ENCODE data around the gene FAM83F. TPM values are rescaled to one million over a fixed set of nuclear protein-coding genes. Genes with fewer than 3 reads are reported as not detected.
A peak's percentile ranks its signal among the peaks of the same experiment; 100 is the strongest.

The FAM83F gene
- polyA plus RNA-seq, 1 donor (not counting 4 experiments of a cell fraction or from before 2014, with no cell fraction given), result 22.8 TPM

- Histone ChIP-seq H3K4me2 (ENCODE audit: control insufficient read depth, extremely low read depth, insufficient read depth, low read depth, low read length) (peak overlapping the region; percentile 70), H3K9ac (ENCODE audit: control insufficient read depth, extremely low read depth, insufficient read depth, low read length) (peak overlapping the region; percentile 92), H4K20me1 (ENCODE audit: control insufficient read depth, extremely low read depth, insufficient read depth, low read length) (peaks cover 7% of the 10 kb centered on the region), H3K4me3 (ENCODE audit: control insufficient read depth in 2 of 3, extremely low read depth in 1 of 3, insufficient read depth in 2 of 3, low read depth in 1 of 3, low read length in 3 of 3) (peak overlapping the region; percentile 19 to 31 (median 23)), H3K27me3 (ENCODE audit: control insufficient read depth, extremely low read depth, insufficient read depth, low read length) (no peaks in the 10 kb centered on the region), H3K27ac (ENCODE audit: control insufficient read depth, insufficient read depth, low read length) (peak overlapping the region; percentile 64), H3K9me3 (ENCODE audit: control insufficient read depth, low read depth, low read length) (no peaks in the 10 kb centered on the region), H3K4me1 (ENCODE audit: control insufficient read depth, extremely low read depth, insufficient read depth, low read length) (peaks cover 39% of the 10 kb centered on the region), H3K79me2 (ENCODE audit: control insufficient read depth, insufficient read depth, low read length) (peaks cover 40% of the 10 kb centered on the region), H2AFZ (ENCODE audit: control insufficient read depth, low read length) (no peak overlapping the region), H3K9me1 (ENCODE audit: control insufficient read depth, extremely low read depth, insufficient read depth, low read length) (peaks cover 4% of the 10 kb centered on the region), H3K36me3 (ENCODE audit: control insufficient read depth in 2 of 2, extremely low read depth in 1 of 2, insufficient read depth in 2 of 2, low read length in 2 of 2) (peaks cover under 1 to 15% of the 10 kb centered on the region in 2 experiments)
- dilution Hi-C loops (cut with MboI; ENCODE audit: extremely low pct_ligation_motif_present, low sequenced_read_pairs), result no loop called here
- DNase-seq (ENCODE audit: low read depth, low spot score), result no peak
- peak; percentile 61 for FAIRE-seq
- no peak for TF ChIP-seq CTCF (optimal IDR thresholded peaks at IDR 0.05 in 1 of 3, IDR thresholded peaks at IDR 0.05 in 1 of 3, conservative IDR thresholded peaks at IDR 0.05 in 1 of 3; ENCODE audit: extremely low read depth in 1 of 3, insufficient read depth in 2 of 3, low read length in 3 of 3)
- TF ChIP-seq EZH2 (IDR thresholded peaks at IDR 0.05; ENCODE audit: low read length), result no peak
Observed at GRCh38 chr22:39994041-39994565, 651 bp upstream of the FAM83F start.

- dilution Hi-C loops (cut with MboI; ENCODE audit: extremely low pct_ligation_motif_present, low sequenced_read_pairs), result no loop called here
- TF ChIP-seq CTCF (optimal IDR thresholded peaks at IDR 0.05 in 1 of 3, IDR thresholded peaks at IDR 0.05 in 1 of 3, conservative IDR thresholded peaks at IDR 0.05 in 1 of 3; ENCODE audit: extremely low read depth in 1 of 3, insufficient read depth in 2 of 3, low read length in 3 of 3) (no peak), EZH2 (IDR thresholded peaks at IDR 0.05; ENCODE audit: low read length) (no peak)
- peak overlapping the region; percentile 85 for H3K27ac ChIP-seq (ENCODE audit: control insufficient read depth, insufficient read depth, low read length)
Observed at GRCh38 chr22:39995393-39996252, 869 bp downstream of the FAM83F start.

More at GRCh38 chr22:39995393-39996252, 869 bp downstream of the FAM83F start:
- Histone ChIP-seq H3K4me1 (ENCODE audit: control insufficient read depth, extremely low read depth, insufficient read depth, low read length) (peaks cover 55% of the 10 kb centered on the region), H2AFZ (ENCODE audit: control insufficient read depth, low read length) (peak overlapping the region; percentile 5), H4K20me1 (ENCODE audit: control insufficient read depth, extremely low read depth, insufficient read depth, low read length) (peaks cover 14% of the 10 kb centered on the region), H3K9ac (ENCODE audit: control insufficient read depth, extremely low read depth, insufficient read depth, low read length) (peak overlapping the region; percentile 92), H3K4me3 (ENCODE audit: control insufficient read depth in 2 of 3, extremely low read depth in 1 of 3, insufficient read depth in 2 of 3, low read depth in 1 of 3, low read length in 3 of 3) (peak overlapping the region; percentile 68 to 90 (median 80)), H3K9me1 (ENCODE audit: control insufficient read depth, extremely low read depth, insufficient read depth, low read length) (peaks cover 13% of the 10 kb centered on the region), H3K9me3 (ENCODE audit: control insufficient read depth, low read depth, low read length) (no peaks in the 10 kb centered on the region), H3K36me3 (ENCODE audit: control insufficient read depth in 2 of 2, extremely low read depth in 1 of 2, insufficient read depth in 2 of 2, low read length in 2 of 2) (peaks cover 3 to 29% of the 10 kb centered on the region in 2 experiments), H3K27me3 (ENCODE audit: control insufficient read depth, extremely low read depth, insufficient read depth, low read length) (no peaks in the 10 kb centered on the region), H3K4me2 (ENCODE audit: control insufficient read depth, extremely low read depth, insufficient read depth, low read depth, low read length) (peak overlapping the region; percentile 98), H3K79me2 (ENCODE audit: control insufficient read depth, insufficient read depth, low read length) (peaks cover 54% of the 10 kb centered on the region)
- no peak for DNase-seq (ENCODE audit: low read depth, low spot score)
- no peak for FAIRE-seq
